ENCODE data around the gene VASP. TPM values are rescaled to one million over a fixed set of nuclear protein-coding genes. Genes with fewer than 3 reads are reported as not detected.

VASP gene
- 106 and 146 TPM in 2 replicates for total RNA-seq

DNA sequence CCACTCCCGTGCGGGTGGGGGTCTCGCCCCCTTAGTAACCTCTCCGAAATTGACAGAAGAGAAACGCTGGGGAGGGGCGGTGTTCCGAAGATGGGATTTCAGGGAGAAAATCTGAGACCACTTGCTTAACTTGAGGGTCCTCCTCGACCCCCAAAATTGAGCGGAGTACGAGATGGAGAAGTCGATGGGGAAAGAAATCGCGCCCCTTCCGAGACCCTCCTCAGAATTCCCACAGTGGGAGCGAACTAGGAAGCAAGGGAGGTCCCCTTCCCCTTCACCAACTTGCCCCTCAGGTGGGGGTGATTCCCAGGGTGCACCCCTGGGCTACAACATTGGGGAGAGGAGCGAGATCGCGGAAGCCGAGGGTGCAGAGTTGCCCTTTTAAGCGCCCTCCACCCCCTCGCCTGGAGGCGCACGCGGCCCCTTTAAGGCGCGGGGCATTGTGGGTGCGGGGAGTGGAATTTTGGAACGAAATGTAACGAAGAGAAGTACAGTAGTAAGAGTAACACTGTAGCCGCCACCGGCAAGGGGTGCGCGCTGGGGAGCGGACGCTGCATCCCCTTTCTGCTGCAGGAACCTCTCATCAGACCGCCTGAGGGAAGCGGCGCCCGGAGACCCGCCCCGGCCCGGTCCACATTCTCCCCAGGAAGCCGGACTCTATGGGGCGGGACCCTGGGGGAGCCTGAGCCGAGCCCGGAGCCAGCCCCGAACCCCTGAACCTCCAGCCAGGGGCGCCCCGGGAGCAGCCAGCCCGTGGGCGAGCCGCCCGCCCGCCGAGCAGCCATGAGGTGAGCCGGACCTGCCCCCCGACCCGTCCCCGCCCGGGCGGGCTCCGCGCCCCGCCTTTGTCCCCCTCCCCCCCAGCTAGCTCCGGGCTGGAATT is at the start of gene VASP:
VASP (plus strand) TSS at position 491 of the 883 bp plus-strand sequence; CDS start at position 784, 293 bp downstream.
- H3K4me3 ChIP-seq (ENCODE audit: low read depth, low read length): peak within 1 kb of the TSS; percentile 100
- TF ChIP-seq, protein P1, sequence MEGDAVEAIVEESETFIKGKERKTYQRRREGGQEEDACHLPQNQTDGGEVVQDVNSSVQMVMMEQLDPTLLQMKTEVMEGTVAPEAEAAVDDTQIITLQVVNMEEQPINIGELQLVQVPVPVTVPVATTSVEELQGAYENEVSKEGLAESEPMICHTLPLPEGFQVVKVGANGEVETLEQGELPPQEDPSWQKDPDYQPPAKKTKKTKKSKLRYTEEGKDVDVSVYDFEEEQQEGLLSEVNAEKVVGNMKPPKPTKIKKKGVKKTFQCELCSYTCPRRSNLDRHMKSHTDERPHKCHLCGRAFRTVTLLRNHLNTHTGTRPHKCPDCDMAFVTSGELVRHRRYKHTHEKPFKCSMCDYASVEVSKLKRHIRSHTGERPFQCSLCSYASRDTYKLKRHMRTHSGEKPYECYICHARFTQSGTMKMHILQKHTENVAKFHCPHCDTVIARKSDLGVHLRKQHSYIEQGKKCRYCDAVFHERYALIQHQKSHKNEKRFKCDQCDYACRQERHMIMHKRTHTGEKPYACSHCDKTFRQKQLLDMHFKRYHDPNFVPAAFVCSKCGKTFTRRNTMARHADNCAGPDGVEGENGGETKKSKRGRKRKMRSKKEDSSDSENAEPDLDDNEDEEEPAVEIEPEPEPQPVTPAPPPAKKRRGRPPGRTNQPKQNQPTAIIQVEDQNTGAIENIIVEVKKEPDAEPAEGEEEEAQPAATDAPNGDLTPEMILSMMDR (conservative IDR thresholded peaks at IDR 0.05; ENCODE audit: low read depth, low read length): no peak
- no peak for DNase-seq (ENCODE audit: low read depth)

DNA sequence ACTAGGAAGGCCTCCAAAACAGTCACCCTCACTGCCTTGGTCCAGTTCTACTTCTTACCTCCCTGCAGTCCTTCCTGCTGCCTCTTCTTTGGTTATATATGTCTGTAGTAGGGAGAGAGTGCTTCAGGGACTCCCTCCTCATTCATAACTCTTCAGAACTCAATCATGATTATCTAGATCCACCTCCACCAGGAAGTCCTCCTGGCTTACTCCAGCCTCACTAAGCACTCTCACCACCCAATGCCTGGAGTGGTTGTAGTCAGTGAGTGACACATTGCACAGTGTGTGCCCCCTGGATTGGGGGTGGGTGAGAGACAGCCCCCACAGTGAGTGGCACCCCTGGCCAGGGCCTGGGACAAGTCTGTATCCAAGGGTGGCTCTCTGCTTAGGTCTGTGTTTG is 49.5 kb upstream of the VASP start:
- TF ChIP-seq, protein P1 (conservative IDR thresholded peaks at IDR 0.05; ENCODE audit: low read depth, low read length): no peak
- no peak for DNase-seq (ENCODE audit: low read depth)
- no peak overlapping the region for H3K4me3 ChIP-seq (ENCODE audit: low read depth, low read length)

DNA sequence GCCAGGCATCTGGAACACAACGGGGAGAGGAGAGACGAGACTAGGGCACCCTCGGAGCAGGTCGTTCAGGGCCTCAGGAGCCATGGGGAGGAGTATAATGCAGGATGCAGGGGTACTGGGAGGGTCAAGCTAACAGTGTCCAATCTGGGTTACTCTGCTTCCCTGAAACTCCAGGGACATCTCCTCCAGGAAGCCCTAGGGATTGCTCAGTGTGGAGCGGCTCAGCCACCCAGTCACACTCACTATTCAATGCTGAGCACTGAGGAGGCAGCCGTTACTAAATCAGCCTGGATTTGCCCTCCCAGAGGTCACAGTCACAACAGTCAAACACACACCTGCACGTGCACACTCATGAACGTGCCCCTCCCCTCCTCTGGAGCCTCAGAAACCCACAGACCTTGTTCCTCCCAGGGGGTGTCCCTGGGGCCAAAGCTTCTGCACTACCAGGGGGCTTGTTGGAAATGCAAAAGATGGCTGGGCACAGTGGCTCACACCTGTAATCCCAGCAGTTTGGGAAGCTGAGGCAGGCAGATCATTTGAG is 46.4 kb upstream of the VASP start:
- TF ChIP-seq, protein P1 (conservative IDR thresholded peaks at IDR 0.05; ENCODE audit: low read depth, low read length): no peak
- DNase-seq (ENCODE audit: low read depth): no peak
- H3K4me3 ChIP-seq (ENCODE audit: low read depth, low read length): no peak overlapping the region

DNA sequence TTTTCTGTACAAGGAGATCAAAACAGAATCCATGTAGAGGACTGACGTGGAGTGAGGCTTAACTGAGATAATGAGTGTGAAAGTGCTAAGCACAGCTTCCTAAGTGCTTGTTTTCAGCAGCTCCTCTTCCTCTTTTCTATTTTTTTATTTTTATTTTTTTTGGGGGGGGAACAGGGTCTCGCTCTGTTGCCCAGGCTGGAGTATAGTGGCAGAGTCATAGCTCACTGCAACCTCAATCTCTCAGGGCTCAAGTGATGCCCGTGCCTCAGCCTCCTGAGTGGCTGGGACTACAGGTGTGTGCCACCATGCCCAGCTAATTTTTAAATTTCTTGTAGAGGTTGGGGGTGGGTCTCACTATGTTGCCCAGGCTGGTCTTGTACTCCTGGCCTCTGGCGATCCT is 45.1 kb upstream of the VASP start:
- no peak overlapping the region for H3K4me3 ChIP-seq (ENCODE audit: low read depth, low read length)
- DNase-seq (ENCODE audit: low read depth): no peak
- TF ChIP-seq, protein P1 (conservative IDR thresholded peaks at IDR 0.05; ENCODE audit: low read depth, low read length): no peak

- no peak for DNase-seq (ENCODE audit: low read depth)
- no peak overlapping the region for H3K4me3 ChIP-seq (ENCODE audit: low read depth, low read length)
- TF ChIP-seq, protein P1 (conservative IDR thresholded peaks at IDR 0.05; ENCODE audit: low read depth, low read length): no peak
Observed at GRCh38 chr19:45463241-45463640, 44.0 kb upstream of the VASP start.

- TF ChIP-seq, protein P1 (conservative IDR thresholded peaks at IDR 0.05; ENCODE audit: low read depth, low read length): no peak
- H3K4me3 ChIP-seq (ENCODE audit: low read depth, low read length): no peak overlapping the region
- DNase-seq (ENCODE audit: low read depth): no peak
Observed at GRCh38 chr19:45464274-45464673, 43.0 kb upstream of the VASP start.

Data from epithelial cell of proximal tubule (primary cell).